ENCODE results near the gene PALLD.
"Not testable (repeated sequence)": the region's sequence is repeated elsewhere in the genome, so short reads cannot be mapped to it uniquely, and the experiment has no call there.

The PALLD gene

GRCh38 chr4:168805341-168805740 is 308.5 kb downstream of the PALLD start:
- no peak for DNase-seq

GRCh38 chr4:168806247-168806646 is 309.4 kb downstream of the PALLD start:
- DNase-seq: not testable (repeated sequence)

GRCh38 chr4:168811207-168811606 is 314.4 kb downstream of the PALLD start:
- no peak for DNase-seq

GRCh38 chr4:168811786-168812651 is 315.2 kb downstream of the PALLD start:
- DNase-seq: no peak

- DNase-seq: no peak
Measured at GRCh38 chr4:168812806-168813205, 316.0 kb downstream of the PALLD start.

- DNase-seq: no peak
Measured at GRCh38 chr4:168813890-168814289, 317.0 kb downstream of the PALLD start.

- no peak for DNase-seq
Measured at GRCh38 chr4:168815379-168816345, 318.8 kb downstream of the PALLD start.

- DNase-seq: no peak
Measured at GRCh38 chr4:168817370-168817769, 320.5 kb downstream of the PALLD start.

- no peak for DNase-seq
Measured at GRCh38 chr4:168822481-168822880, 325.6 kb downstream of the PALLD start.

- no peak for DNase-seq
Measured at GRCh38 chr4:168825975-168826374, 329.1 kb downstream of the PALLD start.

- DNase-seq: no peak
Measured at GRCh38 chr4:168826620-168827019, 329.8 kb downstream of the PALLD start.

GRCh38 chr4:168830777-168831512 is 334.1 kb downstream of the PALLD start:
- DNase-seq: no peak

- DNase-seq: no peak
Measured at GRCh38 chr4:168831585-168831918, 334.7 kb downstream of the PALLD start.

- peak; percentile 45 for DNase-seq
Measured at GRCh38 chr4:168831919-168832762, 335.3 kb downstream of the PALLD start.

GRCh38 chr4:168832763-168833575 is 336.1 kb downstream of the PALLD start:
- DNase-seq: no peak

- DNase-seq: no peak
Measured at GRCh38 chr4:168833881-168834280, 337.0 kb downstream of the PALLD start.

GRCh38 chr4:168835880-168836454 is 339.1 kb downstream of the PALLD start:
- DNase-seq: no peak

- DNase-seq: no peak
Measured at GRCh38 chr4:168836490-168836889, 339.6 kb downstream of the PALLD start.

- DNase-seq: no peak
Measured at GRCh38 chr4:168837922-168838321, 341.1 kb downstream of the PALLD start.

GRCh38 chr4:168839758-168840391 is 343.0 kb downstream of the PALLD start:
- no peak for DNase-seq
